Measurements from ENCODE around the gene SNAP29.
"Not testable (repeated sequence)": the region's sequence is repeated elsewhere in the genome, so short reads cannot be mapped to it uniquely, and the experiment has no call there.

SNAP29 gene

GRCh38 chr22:20867179-20868024 is 8.6 kb downstream of the SNAP29 start:
- DNase-seq, result no peak

- DNase-seq, result no peak
Observed at GRCh38 chr22:20868025-20868962, 9.5 kb downstream of the SNAP29 start.

- no peak for DNase-seq
Observed at GRCh38 chr22:20869234-20869633, 10.4 kb downstream of the SNAP29 start.

GRCh38 chr22:20873214-20873613 is 14.4 kb downstream of the SNAP29 start:
- no peak for DNase-seq

- no peak for DNase-seq
Observed at GRCh38 chr22:20875296-20875695, 16.5 kb downstream of the SNAP29 start.

GRCh38 chr22:20877715-20878114 is 18.9 kb downstream of the SNAP29 start:
- no peak for DNase-seq

- DNase-seq, result no peak
Observed at GRCh38 chr22:20881231-20881630, 22.4 kb downstream of the SNAP29 start.

- no peak for DNase-seq
Observed at GRCh38 chr22:20881869-20882815, 23.3 kb downstream of the SNAP29 start.

- DNase-seq, result no peak
Observed at GRCh38 chr22:20882855-20883254, 24.0 kb downstream of the SNAP29 start.

- no peak for DNase-seq
Observed at GRCh38 chr22:20884454-20884853, 25.6 kb downstream of the SNAP29 start.

- no peak for DNase-seq
Observed at GRCh38 chr22:20885017-20885556, 26.3 kb downstream of the SNAP29 start.

- DNase-seq, result peak; percentile 2
Observed at GRCh38 chr22:20885557-20886323, 26.9 kb downstream of the SNAP29 start.

- no peak for DNase-seq
Observed at GRCh38 chr22:20887375-20887774, 28.6 kb downstream of the SNAP29 start.

- DNase-seq, result no peak
Observed at GRCh38 chr22:20889025-20889704, 30.4 kb downstream of the SNAP29 start.

GRCh38 chr22:20889904-20890540 is 31.2 kb downstream of the SNAP29 start:
- DNase-seq, result no peak

GRCh38 chr22:20890975-20891374 is 32.2 kb downstream of the SNAP29 start:
- no peak for DNase-seq

- DNase-seq, result not testable (repeated sequence)
Observed at GRCh38 chr22:20897737-20898136, 38.9 kb downstream of the SNAP29 start.

GRCh38 chr22:20899827-20900423 is 41.1 kb downstream of the SNAP29 start:
- no peak for DNase-seq

GRCh38 chr22:20901093-20902033 is 42.6 kb downstream of the SNAP29 start:
- DNase-seq, result not testable (repeated sequence)
